PC-3 (cell line): Measurements from ENCODE around the gene SEMA6B.

Experiments used
- EZH2phosphoT487 ChIP-seq: fragments of 300-600 bp; sonication (generic); IDR thresholded peaks from 2 replicates; pipeline ENCODE4 v1.6.1; 2018; ENCODE audit warnings: mild to moderate bottlenecking, antibody characterized with exemption, low read length, borderline replicate concordance
- TF ChIP-seq, protein P1 (sequence below): fragments of 300-600 bp; sonication (generic); conservative IDR thresholded peaks from 2 replicates; pipeline ENCODE4 v1.5.1; 2017; ENCODE audit warnings: antibody characterized with exemption, low read depth, mild to moderate bottlenecking, low read length

DNA sequence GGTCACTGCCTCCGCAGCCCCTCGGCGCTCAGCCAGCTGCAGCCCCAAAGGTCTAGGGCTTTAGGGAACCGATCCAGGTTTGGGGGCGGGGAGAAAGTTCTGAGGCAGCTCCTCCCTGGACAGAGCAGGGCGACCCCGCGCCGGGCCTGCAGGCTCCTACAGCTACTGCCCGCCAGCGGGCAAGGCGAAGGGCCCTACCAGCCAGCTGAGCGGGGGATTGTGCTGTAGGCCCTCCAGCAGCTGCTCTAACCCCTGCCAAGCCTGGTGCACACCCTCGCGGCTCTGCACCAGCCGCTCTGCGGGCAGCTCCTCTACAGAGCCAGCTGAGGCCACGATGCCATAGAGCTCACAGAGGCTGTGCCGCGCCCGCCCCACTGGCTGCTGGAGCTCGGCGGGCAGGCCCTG, 55.2 kb downstream of the SEMA6B start:
- TF ChIP-seq, protein P1, sequence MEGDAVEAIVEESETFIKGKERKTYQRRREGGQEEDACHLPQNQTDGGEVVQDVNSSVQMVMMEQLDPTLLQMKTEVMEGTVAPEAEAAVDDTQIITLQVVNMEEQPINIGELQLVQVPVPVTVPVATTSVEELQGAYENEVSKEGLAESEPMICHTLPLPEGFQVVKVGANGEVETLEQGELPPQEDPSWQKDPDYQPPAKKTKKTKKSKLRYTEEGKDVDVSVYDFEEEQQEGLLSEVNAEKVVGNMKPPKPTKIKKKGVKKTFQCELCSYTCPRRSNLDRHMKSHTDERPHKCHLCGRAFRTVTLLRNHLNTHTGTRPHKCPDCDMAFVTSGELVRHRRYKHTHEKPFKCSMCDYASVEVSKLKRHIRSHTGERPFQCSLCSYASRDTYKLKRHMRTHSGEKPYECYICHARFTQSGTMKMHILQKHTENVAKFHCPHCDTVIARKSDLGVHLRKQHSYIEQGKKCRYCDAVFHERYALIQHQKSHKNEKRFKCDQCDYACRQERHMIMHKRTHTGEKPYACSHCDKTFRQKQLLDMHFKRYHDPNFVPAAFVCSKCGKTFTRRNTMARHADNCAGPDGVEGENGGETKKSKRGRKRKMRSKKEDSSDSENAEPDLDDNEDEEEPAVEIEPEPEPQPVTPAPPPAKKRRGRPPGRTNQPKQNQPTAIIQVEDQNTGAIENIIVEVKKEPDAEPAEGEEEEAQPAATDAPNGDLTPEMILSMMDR = no peak
- TF ChIP-seq EZH2phosphoT487 = no peak
